Osteoblast (primary cell): Measurements from ENCODE around the gene ZNF367. TPM values are rescaled to one million over a fixed set of nuclear protein-coding genes. Genes with fewer than 3 reads are reported as not detected.

Experiments used
- DNase-seq: peaks from one replicate; pipeline ENCODE4 v3.0.0; 2011; ENCODE audit warnings: low spot score, mixed read lengths; ENCODE audit not compliant: insufficient read length; ENCODE audit errors: missing footprints
- H2AFZ ChIP-seq: 2 replicates; pipeline ENCODE4 v1.6.0; 2011; ENCODE audit warnings: mild to moderate bottlenecking, low read length
- H3K27ac ChIP-seq: 2 replicates; pipeline ENCODE4 v1.5.1; 2011; ENCODE audit warnings: mild to moderate bottlenecking, low read depth, low read length, moderate library complexity
- H3K27me3 ChIP-seq: 2 replicates; pipeline ENCODE4 v1.6.0; 2012; ENCODE audit warnings: mild to moderate bottlenecking, control low read depth, inconsistent platforms, low read length, moderate library complexity; ENCODE audit not compliant: insufficient read depth
- H3K36me3 ChIP-seq: 2 replicates; pipeline ENCODE4 v1.5.1; 2011; ENCODE audit warnings: mild to moderate bottlenecking, low read length, control low read depth, moderate library complexity; ENCODE audit not compliant: insufficient read depth
- H3K4me1 ChIP-seq: 2 replicates; pipeline ENCODE4 v1.5.1; 2011; ENCODE audit warnings: mild to moderate bottlenecking, low read length, control low read depth, moderate library complexity; ENCODE audit not compliant: insufficient read depth
- H3K4me2 ChIP-seq: 2 replicates; pipeline ENCODE4 v1.6.0; 2011; ENCODE audit warnings: mild to moderate bottlenecking, low read length; ENCODE audit not compliant: insufficient read depth
- H3K4me3 ChIP-seq: fragments of 200-600 bp; sonication (generic); 3 replicates; pipeline ENCODE4 v1.5.1; 2012; ENCODE audit warnings: mild to moderate bottlenecking, low read length, inconsistent platforms; ENCODE audit not compliant: insufficient read depth
- H3K79me2 ChIP-seq: 2 replicates; pipeline ENCODE4 v1.6.0; 2012; ENCODE audit warnings: mild to moderate bottlenecking, low read length, control low read depth, inconsistent platforms; ENCODE audit not compliant: insufficient read depth
- H3K9me3 ChIP-seq: 2 replicates; pipeline ENCODE4 v1.5.1; 2011; ENCODE audit warnings: low read depth, low read length, control low read depth
- H4K20me1 ChIP-seq: 2 replicates; pipeline ENCODE4 v1.6.0; 2012; ENCODE audit warnings: mild to moderate bottlenecking, low read length, control low read depth; ENCODE audit not compliant: insufficient read depth
- CTCF ChIP-seq: IDR thresholded peaks from 2 replicates; pipeline ENCODE4 v1.5.1; 2011; ENCODE audit warnings: mild to moderate bottlenecking, low read depth, low read length, moderate library complexity; ENCODE audit errors: extremely low read depth
- total RNA-seq: library from RNA; depleted of rRNA; stranded (reverse); fragments of >200 nt; gene quantifications from 2 replicates; pipeline ENCODE4 v1.2.3, GENCODE V29; 2012

Gene ZNF367
- total RNA-seq, 1 donor, result 1.4 TPM

GRCh38 chr9:96340707-96341106 is 77.5 kb downstream of the ZNF367 start:
- no peak for TF ChIP-seq CTCF
- DNase-seq, result no peak
- H3K4me3 ChIP-seq, result no peak overlapping the region
- no peak overlapping the region for H2AFZ ChIP-seq
- no peak overlapping the region for H3K27ac ChIP-seq
- H3K36me3 ChIP-seq, result peaks cover 7% of the 10 kb centered on the region
- no peak overlapping the region for H3K4me2 ChIP-seq
- no peaks in the 10 kb centered on the region for H3K79me2 ChIP-seq
- H3K4me1 ChIP-seq, result peaks cover 23% of the 10 kb centered on the region
- H4K20me1 ChIP-seq, result no peaks in the 10 kb centered on the region
- no peaks in the 10 kb centered on the region for H3K27me3 ChIP-seq
- H3K9me3 ChIP-seq, result no peaks in the 10 kb centered on the region

- H3K27ac ChIP-seq, result no peak overlapping the region
- H3K4me2 ChIP-seq, result no peak overlapping the region
- no peak for DNase-seq
- H3K36me3 ChIP-seq, result peaks cover 7% of the 10 kb centered on the region
- no peaks in the 10 kb centered on the region for H3K9me3 ChIP-seq
- no peaks in the 10 kb centered on the region for H3K27me3 ChIP-seq
- no peaks in the 10 kb centered on the region for H4K20me1 ChIP-seq
- TF ChIP-seq CTCF, result no peak
- H3K79me2 ChIP-seq, result no peaks in the 10 kb centered on the region
- no peak overlapping the region for H3K4me3 ChIP-seq
- no peak overlapping the region for H2AFZ ChIP-seq
- peaks cover 11% of the 10 kb centered on the region for H3K4me1 ChIP-seq
Measured at GRCh38 chr9:96338299-96338698, 79.9 kb downstream of the ZNF367 start.

Other genes starting within 250 kb of the ZNF367 start
- under 0.01 TPM in 1 of 2 replicates, not detected in the other for gene HSD17B3, start 116.2 kb downstream of the ZNF367 start, total RNA-seq
- 18.5 and 18.6 TPM in 2 replicates for gene SLC35D2, start 34.7 kb downstream of the ZNF367 start, total RNA-seq
- gene HABP4, start 31.8 kb upstream of the ZNF367 start, total RNA-seq, result 12.7 and 14.1 TPM in 2 replicates
- gene CDC14B, start 201.5 kb upstream of the ZNF367 start, total RNA-seq, result 43.4 and 44.2 TPM in 2 replicates
- 30.8 and 36.5 TPM in 2 replicates for gene PRXL2C, start 236.9 kb upstream of the ZNF367 start, total RNA-seq